SK-N-SH (cell line): ENCODE data around the gene VOPP1. TPM values are rescaled to one million over a fixed set of nuclear protein-coding genes. Genes with fewer than 3 reads are reported as not detected.
A peak's percentile ranks its signal among the peaks of the same experiment; 100 is the strongest.

Source experiments
- CTCF ChIA-PET: fragments of 300-600, 350-600 bp; formaldehyde crosslinking; extraction: SDS; loops from one replicate; lab custom pipeline; 2021; lab: Yijun Ruan, JAX
- POLR2A ChIA-PET: fragments of 350-600 bp; sonication (Branson Sonifier 250); formaldehyde crosslinking; extraction: SDS; loops from one replicate; lab custom pipeline; 2020; ENCODE audit warnings: antibody characterized with exemption, inconsistent platforms; lab: Yijun Ruan, JAX
- DNase-seq: peaks from one replicate; pipeline ENCODE4 v3.0.0; 2012
- H2AFZ ChIP-seq: fragments of 200-600 bp; sonication (generic); 2 replicates; pipeline ENCODE4 v1.8.1; 2016; ENCODE audit warnings: antibody characterized with exemption, mild to moderate bottlenecking, low read depth
- H3F3A ChIP-seq: fragments of 200-600 bp; sonication (generic); replicated peaks from 2 replicates; pipeline ENCODE3; 2016; ENCODE audit warnings: antibody characterized with exemption, mild to moderate bottlenecking; ENCODE audit not compliant: insufficient read depth
- H3K27ac ChIP-seq, 2 experiments: fragments of 200-500 bp in 1 of 2; fragments of 200-600 bp in 1 of 2; sonication (Bioruptor generic) in 1 of 2; sonication (generic), shearing (Covaris generic) in 1 of 2; 2 replicates each; pipeline versions ENCODE4 v1.5.1 to v1.6.1; 2014 to 2016; ENCODE audit warnings: low read depth in 2 of 2, inconsistent platforms in 1 of 2, low read length in 1 of 2, mild to moderate bottlenecking in 1 of 2, mixed read lengths in 1 of 2
- H3K27me3 ChIP-seq: fragments of 200-600 bp; sonication (generic), shearing (Covaris generic); 2 replicates; pipeline ENCODE4 v1.6.1; 2016; ENCODE audit warnings: mixed run types; ENCODE audit not compliant: insufficient read depth
- H3K36me3 ChIP-seq, 2 experiments: fragments of 200-500 bp in 1 of 2; fragments of 200-600 bp in 1 of 2; sonication (Bioruptor generic) in 1 of 2; sonication (generic) in 1 of 2; replicated peaks in 1 of 2; 2 replicates each; pipeline versions ENCODE3 to v1.5.1; 2014 to 2016; ENCODE audit warnings: low read length in 1 of 2, mild to moderate bottlenecking in 1 of 2; ENCODE audit not compliant: insufficient read depth in 2 of 2, control insufficient read depth in 1 of 2
- H3K4me1 ChIP-seq, 2 experiments: fragments of 200-500 bp in 1 of 2; fragments of 200-600 bp in 1 of 2; sonication (Bioruptor generic) in 1 of 2; sonication (generic), shearing (Covaris generic) in 1 of 2; 2 replicates each; pipeline versions ENCODE4 v1.5.1 to v1.6.1; 2014 to 2016; ENCODE audit warnings: low read depth in 1 of 2, low read length in 1 of 2, mixed run types in 1 of 2; ENCODE audit not compliant: insufficient read depth in 2 of 2, control insufficient read depth in 1 of 2
- H3K4me2 ChIP-seq: fragments of 200-600 bp; sonication (generic), shearing (Covaris generic); 2 replicates; pipeline ENCODE4 v1.6.1; 2017; ENCODE audit warnings: mixed run types
- H3K4me3 ChIP-seq, 2 experiments: fragments of 200-500 bp in 1 of 2; fragments of 200-600 bp in 1 of 2; sonication (Bioruptor generic) in 1 of 2; sonication (generic), shearing (Covaris generic) in 1 of 2; 2 replicates each; pipeline versions ENCODE4 v1.5.1 to v1.8.1; 2014 to 2016; ENCODE audit warnings: low read depth in 2 of 2, inconsistent platforms in 1 of 2, low read length in 1 of 2, mild to moderate bottlenecking in 1 of 2, mixed read lengths in 1 of 2, moderate library complexity in 1 of 2
- H3K79me2 ChIP-seq: fragments of 200-600 bp; sonication (generic); 2 replicates; pipeline ENCODE4 v1.8.1; 2017; ENCODE audit warnings: mild to moderate bottlenecking; ENCODE audit not compliant: insufficient read depth
- H3K9ac ChIP-seq: fragments of 200-600 bp; sonication (generic); 2 replicates; pipeline ENCODE4 v1.6.1; 2017; ENCODE audit warnings: mixed run types
- H3K9me2 ChIP-seq: fragments of 200-600 bp; sonication (generic); 2 replicates; pipeline ENCODE4 v1.6.1; 2017; ENCODE audit warnings: mixed run types
- H3K9me3 ChIP-seq: fragments of 200-600 bp; sonication (generic); 2 replicates; pipeline ENCODE4 v1.6.1; 2017; ENCODE audit warnings: mixed run types, mild to moderate bottlenecking, moderate library complexity
- H4K20me1 ChIP-seq: fragments of 200-600 bp; sonication (generic); 2 replicates; pipeline ENCODE4 v1.6.1; 2017; ENCODE audit warnings: mild to moderate bottlenecking, mixed run types; ENCODE audit not compliant: insufficient read depth
- ELF1 ChIP-seq: IDR thresholded peaks from 2 replicates; pipeline ENCODE4 v1.4.0; 2012
- EZH2phosphoT487 ChIP-seq: fragments of 200-600 bp; sonication (generic); IDR thresholded peaks from 2 replicates; pipeline ENCODE4 v1.6.1; 2017; ENCODE audit warnings: low read depth, mixed run types, mild to moderate bottlenecking, antibody characterized with exemption, moderate library complexity, borderline replicate concordance
- FOSL2 ChIP-seq: IDR thresholded peaks from 2 replicates; pipeline ENCODE4 v1.4.0; 2012; ENCODE audit warnings: low read depth, mild to moderate bottlenecking, moderate library complexity, borderline replicate concordance
- FOXJ3 ChIP-seq: sonication (generic); formaldehyde crosslinking; IDR thresholded peaks from 2 replicates; pipeline ENCODE4 v1.5.1; 2020; ENCODE audit warnings: mild to moderate bottlenecking, missing genetic modification reagents
- FOXM1 ChIP-seq: IDR thresholded peaks from 2 replicates; pipeline ENCODE4 v1.4.0; 2012; ENCODE audit warnings: low read depth, mild to moderate bottlenecking
- GABPA ChIP-seq: IDR thresholded peaks from 2 replicates; pipeline ENCODE4 v1.4.0; 2012; ENCODE audit warnings: low read depth, mild to moderate bottlenecking
- MEF2A ChIP-seq: IDR thresholded peaks from 2 replicates; pipeline ENCODE4 v1.4.0; 2012; ENCODE audit warnings: low read depth, borderline replicate concordance
- MXI1 ChIP-seq: IDR thresholded peaks from 2 replicates; pipeline ENCODE4 v1.6.1; 2012; ENCODE audit warnings: mild to moderate bottlenecking, low read depth, low read length, improper control_type of control experiment
- PBX3 ChIP-seq: IDR thresholded peaks from 2 replicates; pipeline ENCODE4; 2012
- POLR2AphosphoS5 ChIP-seq: IDR thresholded peaks from 2 replicates; pipeline ENCODE4 v1.6.1; 2012; ENCODE audit warnings: low read depth, low read length
- RCOR1 ChIP-seq: fragments of 150-350 bp; IDR thresholded peaks from 2 replicates; pipeline ENCODE4 v1.6.1; 2017; ENCODE audit warnings: antibody characterized with exemption, low read length
- REST ChIP-seq: IDR thresholded peaks from 2 replicates; pipeline ENCODE4 v1.6.1; 2012; ENCODE audit warnings: mild to moderate bottlenecking, low read depth, low read length, moderate library complexity
- RXRA ChIP-seq: IDR thresholded peaks from 2 replicates; pipeline ENCODE4 v1.4.0; 2012; ENCODE audit warnings: low read depth, mild to moderate bottlenecking, borderline replicate concordance
- SIN3A ChIP-seq: IDR thresholded peaks from 2 replicates; pipeline ENCODE4 v1.6.1; 2012; ENCODE audit warnings: low read depth, mild to moderate bottlenecking, low read length, moderate library complexity, borderline replicate concordance
- TAF1 ChIP-seq: IDR thresholded peaks from 2 replicates; pipeline ENCODE4 v1.6.1; 2012; ENCODE audit warnings: low read depth, mild to moderate bottlenecking, low read length, moderate library complexity, borderline replicate concordance
- TEAD4 ChIP-seq: IDR thresholded peaks from 2 replicates; pipeline ENCODE4 v1.4.0; 2012; ENCODE audit warnings: mild to moderate bottlenecking, borderline replicate concordance; ENCODE audit not compliant: insufficient read depth
- USF1 ChIP-seq: IDR thresholded peaks from 2 replicates; pipeline ENCODE4 v1.4.0; 2012; ENCODE audit warnings: low read depth, borderline replicate concordance
- ZBTB33 ChIP-seq: IDR thresholded peaks from 2 replicates; pipeline ENCODE4 v1.4.0; 2012; ENCODE audit warnings: low read depth, borderline replicate concordance
- WGBS: methylation state at CpG from one replicate; pipeline ENCODE4 v1.1.6; 2017; ENCODE audit warnings: low lambda C conversion rate; 5-methylcytosine and 5-hydroxymethylcytosine counted together
- polyA plus RNA-seq, 3 experiments: library from polyadenylated mRNA; depleted of rRNA; stranded (reverse); fragments of >200 nt; gene quantifications; 2 replicates each; pipeline ENCODE4 v1.2.3, GENCODE V29; 2012

The VOPP1 gene
- polyA plus RNA-seq, 1 of the 3 experiments (the other 2 are of a cell fraction): 69.5 TPM

GRCh38 chr7:55509322-55509721 lies 63.0 kb downstream of the VOPP1 start:
- H3K4me2 ChIP-seq: no peak overlapping the region
- DNase-seq: no peak
- 86% methylated on average over 1 of the region's 1 CpG for WGBS
- no peak for TF ChIP-seq RXRA
- H4K20me1 ChIP-seq: peaks cover 15% of the 10 kb centered on the region
- H3K9me2 ChIP-seq: no peaks in the 10 kb centered on the region
- no peaks in the 10 kb centered on the region for H3K27me3 ChIP-seq
- POLR2A ChIA-PET: no interaction called here
- no peaks in the 10 kb centered on the region for H3K9me3 ChIP-seq
- peaks cover 16 to 20% of the 10 kb centered on the region in 2 experiments for H3K36me3 ChIP-seq
- peaks cover 70% of the 10 kb centered on the region for H3K79me2 ChIP-seq
- no peak overlapping the region for H2AFZ ChIP-seq
- peak overlapping the region in 1 of 2 experiments; percentile 17; a peak in 1 of 4 replicates for H3K27ac ChIP-seq
- H3K9ac ChIP-seq: no peak overlapping the region
- H3K4me3 ChIP-seq: no peak overlapping the region
- H3K4me1 ChIP-seq: peaks cover 2 to 10% of the 10 kb centered on the region in 2 experiments; a peak in 2 of 4 replicates
- H3F3A ChIP-seq: peaks cover 20% of the 10 kb centered on the region
- CTCF ChIA-PET: interaction anchor here (0.8 to 1.3 kb wide), 4 partner anchors 13 to 94 kb away, joined by 3 to 4 read pairs (median 3); no protein-coding TSS in a partner anchor

GRCh38 chr7:55508221-55509011 lies 63.9 kb downstream of the VOPP1 start:
- Histone ChIP-seq H3K9me2 (no peaks in the 10 kb centered on the region), H3K9ac (no peak overlapping the region), H3K79me2 (peaks cover 79% of the 10 kb centered on the region), H3K4me1 (peaks cover 11 to 14% of the 10 kb centered on the region in 2 experiments; a peak in 2 of 4 replicates), H3K27me3 (no peaks in the 10 kb centered on the region), H3K4me3 (no peak overlapping the region), H3K9me3 (no peaks in the 10 kb centered on the region), H3K27ac (no peak overlapping the region), H3K36me3 (peaks cover 9 to 16% of the 10 kb centered on the region in 2 experiments), H3K4me2 (no peak overlapping the region), H4K20me1 (peaks cover 23% of the 10 kb centered on the region), H2AFZ (no peak overlapping the region), H3F3A (peaks cover 20% of the 10 kb centered on the region)
- CTCF ChIA-PET: interaction anchor here (0.8 to 3.8 kb wide), 5 partner anchors 12 to 93 kb away, joined by 3 to 10 read pairs (median 3); no protein-coding TSS in a partner anchor
- POLR2A ChIA-PET: interaction anchor here (0.6 kb wide), 1 partner anchor 522 kb away, joined by 3 read pairs; no protein-coding TSS in a partner anchor
- no peak for DNase-seq
- 96% methylated on average over 5 of the region's 5 CpGs for WGBS
- TF ChIP-seq GABPA (no peak), MXI1 (no peak), FOSL2 (no peak), REST (no peak), POLR2AphosphoS5 (no peak), FOXM1 (no peak), SIN3A (no peak), EZH2phosphoT487 (no peak), TAF1 (no peak), PBX3 (no peak), MEF2A (no peak), RCOR1 (no peak), USF1 (no peak), TEAD4 (no peak), ZBTB33 (no peak), ELF1 (no peak), FOXJ3 (CRISPR knock-in tag) (no peak)
